Body of pancreas (tissue), 4 donors: ENCODE measurements around the gene KRT86.

Source experiments
- CTCF ChIP-seq, 7 experiments: fragments of 450-650 bp in 4 of 7; fragments of 200-600 bp in 3 of 7; sonication (generic) in 3 of 7; IDR thresholded peaks; one replicate each; pipeline ENCODE4 v1.5.1; 2016 to 2019; ENCODE audit warnings: antibody characterized with exemption in 7 of 7
- POLR2A ChIP-seq, 3 donors: fragments of 450-650 bp; IDR thresholded peaks; one replicate each; pipeline ENCODE4 v1.6.1; 2016; ENCODE audit warnings: antibody characterized with exemption in 3 of 3, mild to moderate bottlenecking in 2 of 3

- TF ChIP-seq CTCF (IDR thresholded peaks at IDR 0.05) (no peak), POLR2A (IDR thresholded peaks at IDR 0.05) (no peak)
Measured at GRCh38 chr12:52285172-52285745, 10.8 kb downstream of the KRT86 start.
